NOMO-1 treated with DMSO at 0.1 percent for 48 hours (cell line): ENCODE data around the gene SEPHS1.
"Not testable (repeated sequence)": the region's sequence is repeated elsewhere in the genome, so short reads cannot be mapped to it uniquely, and the experiment has no call there.

Experiments
- DNase-seq: peaks from one replicate; lab custom pipeline; 2025; ENCODE audit not compliant: unreplicated experiment; lab: John Stamatoyannopoulos, UW

Gene SEPHS1

GRCh38 chr10:13348216-13349017, at the start of gene SEPHS1:
SEPHS1 (minus strand) TSS chr10:13348293; CDS start chr10:13344950, 3,343 bp downstream.
- peak; percentile 59 for DNase-seq

- DNase-seq = no peak
Observed at GRCh38 chr10:13397052-13397451, 49.0 kb upstream of the SEPHS1 start.

- DNase-seq = no peak
Observed at GRCh38 chr10:13396369-13396768, 48.3 kb upstream of the SEPHS1 start.

GRCh38 chr10:13395540-13395939, 47.4 kb upstream of the SEPHS1 start:
- DNase-seq = no peak

- DNase-seq = no peak
Observed at GRCh38 chr10:13393640-13394039, 45.5 kb upstream of the SEPHS1 start.

- no peak for DNase-seq
Observed at GRCh38 chr10:13392701-13393100, 44.6 kb upstream of the SEPHS1 start.

- peak; percentile 60 for DNase-seq
Observed at GRCh38 chr10:13390604-13391522, 42.8 kb upstream of the SEPHS1 start.

- DNase-seq = no peak
Observed at GRCh38 chr10:13388478-13389230, 40.6 kb upstream of the SEPHS1 start.

GRCh38 chr10:13386021-13386420, 37.9 kb upstream of the SEPHS1 start:
- DNase-seq = no peak

- no peak for DNase-seq
Observed at GRCh38 chr10:13383399-13383761, 35.3 kb upstream of the SEPHS1 start.

GRCh38 chr10:13382703-13383398, 34.8 kb upstream of the SEPHS1 start:
- DNase-seq = peak; percentile 37

- not testable (repeated sequence) for DNase-seq
Observed at GRCh38 chr10:13379061-13379460, 31.0 kb upstream of the SEPHS1 start.

GRCh38 chr10:13376746-13377145, 28.7 kb upstream of the SEPHS1 start:
- DNase-seq = no peak

GRCh38 chr10:13376297-13376696, 28.2 kb upstream of the SEPHS1 start:
- no peak for DNase-seq

GRCh38 chr10:13375791-13376190, 27.7 kb upstream of the SEPHS1 start:
- no peak for DNase-seq

GRCh38 chr10:13373644-13374043, 25.6 kb upstream of the SEPHS1 start:
- no peak for DNase-seq

GRCh38 chr10:13372524-13372923, 24.4 kb upstream of the SEPHS1 start:
- DNase-seq = no peak

- peak; percentile 83 for DNase-seq
Observed at GRCh38 chr10:13371897-13372470, 23.9 kb upstream of the SEPHS1 start.

- no peak for DNase-seq
Observed at GRCh38 chr10:13366891-13367290, 18.8 kb upstream of the SEPHS1 start.

- no peak for DNase-seq
Observed at GRCh38 chr10:13365831-13366230, 17.7 kb upstream of the SEPHS1 start.
